ENCODE results near the gene L3MBTL1. TPM values are rescaled to one million over a fixed set of nuclear protein-coding genes. Genes with fewer than 3 reads are reported as not detected.

L3MBTL1 gene
- total RNA-seq, 1 experiment from 2014 or later, result 24.9 TPM

GRCh38 chr20:43460830-43461200, 46.7 kb upstream of the L3MBTL1 start:
- no peak overlapping the region for H3K27ac ChIP-seq (ENCODE audit: low read length)
- no peak for ATAC-seq
- intact Hi-C loops (cut with micrococcal nuclease; ENCODE audit: unreplicated experiment), result no loop called here
- H3K27me3 ChIP-seq (ENCODE audit: control insufficient read depth, insufficient read depth, low read length), result no peaks in the 10 kb centered on the region
- POLR2A ChIA-PET, result interaction anchor here (0.7 kb wide), 1 partner anchor 620 kb away, joined by 9 read pairs; no protein-coding TSS in a partner anchor
- in situ Hi-C loops (cut with HindIII; ENCODE audit: low pct_unique_long_range_greater_than_20kb, low sequenced_read_pairs), result no loop called here
- no TSS peak for BruUV-seq (replicated peaks)
- no peaks in the 10 kb centered on the region for H3K9me3 ChIP-seq (ENCODE audit: control insufficient read depth, insufficient read depth, low read depth, low read length)
- no peak for DNase-seq (ENCODE audit: low read depth, low spot score)
- no peak for TF ChIP-seq SIN3A (IDR thresholded peaks at IDR 0.05; ENCODE audit: borderline replicate concordance, insufficient read depth, low read depth, low read length)
- no peak for TF ChIP-seq POLR2AphosphoS5 (IDR thresholded peaks at IDR 0.05; ENCODE audit: low read depth, low read length)
- TF ChIP-seq, protein P1, sequence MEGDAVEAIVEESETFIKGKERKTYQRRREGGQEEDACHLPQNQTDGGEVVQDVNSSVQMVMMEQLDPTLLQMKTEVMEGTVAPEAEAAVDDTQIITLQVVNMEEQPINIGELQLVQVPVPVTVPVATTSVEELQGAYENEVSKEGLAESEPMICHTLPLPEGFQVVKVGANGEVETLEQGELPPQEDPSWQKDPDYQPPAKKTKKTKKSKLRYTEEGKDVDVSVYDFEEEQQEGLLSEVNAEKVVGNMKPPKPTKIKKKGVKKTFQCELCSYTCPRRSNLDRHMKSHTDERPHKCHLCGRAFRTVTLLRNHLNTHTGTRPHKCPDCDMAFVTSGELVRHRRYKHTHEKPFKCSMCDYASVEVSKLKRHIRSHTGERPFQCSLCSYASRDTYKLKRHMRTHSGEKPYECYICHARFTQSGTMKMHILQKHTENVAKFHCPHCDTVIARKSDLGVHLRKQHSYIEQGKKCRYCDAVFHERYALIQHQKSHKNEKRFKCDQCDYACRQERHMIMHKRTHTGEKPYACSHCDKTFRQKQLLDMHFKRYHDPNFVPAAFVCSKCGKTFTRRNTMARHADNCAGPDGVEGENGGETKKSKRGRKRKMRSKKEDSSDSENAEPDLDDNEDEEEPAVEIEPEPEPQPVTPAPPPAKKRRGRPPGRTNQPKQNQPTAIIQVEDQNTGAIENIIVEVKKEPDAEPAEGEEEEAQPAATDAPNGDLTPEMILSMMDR (IDR thresholded peaks at IDR 0.05), result no peak
- TF ChIP-seq, protein P2, sequence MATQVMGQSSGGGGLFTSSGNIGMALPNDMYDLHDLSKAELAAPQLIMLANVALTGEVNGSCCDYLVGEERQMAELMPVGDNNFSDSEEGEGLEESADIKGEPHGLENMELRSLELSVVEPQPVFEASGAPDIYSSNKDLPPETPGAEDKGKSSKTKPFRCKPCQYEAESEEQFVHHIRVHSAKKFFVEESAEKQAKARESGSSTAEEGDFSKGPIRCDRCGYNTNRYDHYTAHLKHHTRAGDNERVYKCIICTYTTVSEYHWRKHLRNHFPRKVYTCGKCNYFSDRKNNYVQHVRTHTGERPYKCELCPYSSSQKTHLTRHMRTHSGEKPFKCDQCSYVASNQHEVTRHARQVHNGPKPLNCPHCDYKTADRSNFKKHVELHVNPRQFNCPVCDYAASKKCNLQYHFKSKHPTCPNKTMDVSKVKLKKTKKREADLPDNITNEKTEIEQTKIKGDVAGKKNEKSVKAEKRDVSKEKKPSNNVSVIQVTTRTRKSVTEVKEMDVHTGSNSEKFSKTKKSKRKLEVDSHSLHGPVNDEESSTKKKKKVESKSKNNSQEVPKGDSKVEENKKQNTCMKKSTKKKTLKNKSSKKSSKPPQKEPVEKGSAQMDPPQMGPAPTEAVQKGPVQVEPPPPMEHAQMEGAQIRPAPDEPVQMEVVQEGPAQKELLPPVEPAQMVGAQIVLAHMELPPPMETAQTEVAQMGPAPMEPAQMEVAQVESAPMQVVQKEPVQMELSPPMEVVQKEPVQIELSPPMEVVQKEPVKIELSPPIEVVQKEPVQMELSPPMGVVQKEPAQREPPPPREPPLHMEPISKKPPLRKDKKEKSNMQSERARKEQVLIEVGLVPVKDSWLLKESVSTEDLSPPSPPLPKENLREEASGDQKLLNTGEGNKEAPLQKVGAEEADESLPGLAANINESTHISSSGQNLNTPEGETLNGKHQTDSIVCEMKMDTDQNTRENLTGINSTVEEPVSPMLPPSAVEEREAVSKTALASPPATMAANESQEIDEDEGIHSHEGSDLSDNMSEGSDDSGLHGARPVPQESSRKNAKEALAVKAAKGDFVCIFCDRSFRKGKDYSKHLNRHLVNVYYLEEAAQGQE (IDR thresholded peaks at IDR 0.05; ENCODE audit: insufficient read depth in 1 of 2, low read depth in 2 of 2, low read length in 1 of 2), result no peak
- TF ChIP-seq TCF7L2 (IDR thresholded peaks at IDR 0.05; ENCODE audit: low read depth, low read length), result no peak
- H3K4me1 ChIP-seq (ENCODE audit: control insufficient read depth, insufficient read depth, low read length), result peaks cover 13% of the 10 kb centered on the region; the same call in 1 of the 2 replicates
- CTCF ChIA-PET, result no interaction called here
- no peak overlapping the region for H3K4me3 ChIP-seq (ENCODE audit: low read depth in 2 of 2, low read length in 2 of 2)
- peaks cover 61% of the 10 kb centered on the region for H3K36me3 ChIP-seq (ENCODE audit: control insufficient read depth, insufficient read depth, low read length)

- intact Hi-C loops (cut with micrococcal nuclease; ENCODE audit: unreplicated experiment), result no loop called here
Observed at GRCh38 chr20:43461894-43462659, 45.4 kb upstream of the L3MBTL1 start.

More at GRCh38 chr20:43461894-43462659, 45.4 kb upstream of the L3MBTL1 start:
- Histone ChIP-seq H3K36me3 (ENCODE audit: control insufficient read depth, insufficient read depth, low read length) (peaks cover 61% of the 10 kb centered on the region), H3K4me3 (ENCODE audit: low read depth in 2 of 2, low read length in 2 of 2) (no peak overlapping the region), H3K9me3 (ENCODE audit: control insufficient read depth, insufficient read depth, low read depth, low read length) (no peaks in the 10 kb centered on the region), H3K4me1 (ENCODE audit: control insufficient read depth, insufficient read depth, low read length) (peaks cover 9% of the 10 kb centered on the region; the same call in 1 of the 2 replicates), H3K27me3 (ENCODE audit: control insufficient read depth, insufficient read depth, low read length) (no peaks in the 10 kb centered on the region), H3K27ac (ENCODE audit: low read length) (no peak overlapping the region)
- DNase-seq (ENCODE audit: low read depth, low spot score) (no peak), ATAC-seq (no peak)
- ChIA-PET POLR2A (no interaction called here), CTCF (no interaction called here)
- in situ Hi-C loops (cut with HindIII; ENCODE audit: low pct_unique_long_range_greater_than_20kb, low sequenced_read_pairs), result no loop called here
- TF ChIP-seq TCF7L2 (IDR thresholded peaks at IDR 0.05; ENCODE audit: low read depth, low read length), result no peak
- TF ChIP-seq SIN3A (IDR thresholded peaks at IDR 0.05; ENCODE audit: borderline replicate concordance, insufficient read depth, low read depth, low read length), result no peak
- TF ChIP-seq POLR2AphosphoS5 (IDR thresholded peaks at IDR 0.05; ENCODE audit: low read depth, low read length), result no peak
- TF ChIP-seq, protein P2 (IDR thresholded peaks at IDR 0.05; ENCODE audit: insufficient read depth in 1 of 2, low read depth in 2 of 2, low read length in 1 of 2), result no peak
- TF ChIP-seq, protein P1 (IDR thresholded peaks at IDR 0.05), result no peak
- no TSS peak for BruUV-seq (replicated peaks)

Data from Panc1 (cell line).